ENCODE data around the gene PGM1.

- TF ChIP-seq EZH2phosphoT487 (IDR thresholded peaks at IDR 0.05; ENCODE audit: borderline replicate concordance): no peak
- TF ChIP-seq, protein P1, sequence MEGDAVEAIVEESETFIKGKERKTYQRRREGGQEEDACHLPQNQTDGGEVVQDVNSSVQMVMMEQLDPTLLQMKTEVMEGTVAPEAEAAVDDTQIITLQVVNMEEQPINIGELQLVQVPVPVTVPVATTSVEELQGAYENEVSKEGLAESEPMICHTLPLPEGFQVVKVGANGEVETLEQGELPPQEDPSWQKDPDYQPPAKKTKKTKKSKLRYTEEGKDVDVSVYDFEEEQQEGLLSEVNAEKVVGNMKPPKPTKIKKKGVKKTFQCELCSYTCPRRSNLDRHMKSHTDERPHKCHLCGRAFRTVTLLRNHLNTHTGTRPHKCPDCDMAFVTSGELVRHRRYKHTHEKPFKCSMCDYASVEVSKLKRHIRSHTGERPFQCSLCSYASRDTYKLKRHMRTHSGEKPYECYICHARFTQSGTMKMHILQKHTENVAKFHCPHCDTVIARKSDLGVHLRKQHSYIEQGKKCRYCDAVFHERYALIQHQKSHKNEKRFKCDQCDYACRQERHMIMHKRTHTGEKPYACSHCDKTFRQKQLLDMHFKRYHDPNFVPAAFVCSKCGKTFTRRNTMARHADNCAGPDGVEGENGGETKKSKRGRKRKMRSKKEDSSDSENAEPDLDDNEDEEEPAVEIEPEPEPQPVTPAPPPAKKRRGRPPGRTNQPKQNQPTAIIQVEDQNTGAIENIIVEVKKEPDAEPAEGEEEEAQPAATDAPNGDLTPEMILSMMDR (conservative IDR thresholded peaks at IDR 0.05; ENCODE audit: low read length): no peak
Observed at GRCh38 chr1:63683759-63684158, 90.5 kb downstream of the PGM1 start.
